ENCODE measurements around the gene OR52E4. TPM values are rescaled to one million over a fixed set of nuclear protein-coding genes. Genes with fewer than 3 reads are reported as not detected.
A peak's percentile ranks its signal among the peaks of the same experiment; 100 is the strongest.

Gene OR52E4
- total and polyA plus RNA-seq, 5 experiments from 2014 or later: not detected

- Mint-ChIP-seq H3K27ac (no peak overlapping the region), H3K36me3 (no peaks in the 10 kb centered on the region), H3K9me3 (no peaks in the 10 kb centered on the region), H3K27me3 (peaks cover 5 to 47% (median 13%) of the 10 kb centered on the region in 5 donors), H3K4me3 (no peak overlapping the region), H3K4me1 (no peaks in the 10 kb centered on the region)
- DNase-seq (no peak), ATAC-seq (no peak)
- POLR2A ChIA-PET: no interaction called here
Measured at GRCh38 chr11:5887661-5888060, 7.2 kb downstream of the OR52E4 start.

- Mint-ChIP-seq H3K4me1 (no peaks in the 10 kb centered on the region), H3K4me3 (no peak overlapping the region), H3K9me3 (no peaks in the 10 kb centered on the region), H3K36me3 (no peaks in the 10 kb centered on the region), H3K27ac (no peak overlapping the region), H3K27me3 (peaks cover 3 to 28% (median 8%) of the 10 kb centered on the region in 5 donors)
- no peak for ATAC-seq
- POLR2A ChIA-PET: no interaction called here
- DNase-seq: peak in 2 of 10 donors; percentile 1 to 9
Measured at GRCh38 chr11:5891216-5891800, 10.9 kb downstream of the OR52E4 start.

- Mint-ChIP-seq H3K4me3 (no peak within 1 kb of the TSS), H3K27me3 (peaks cover 3 to 15% (median 6%) of the 10 kb centered on the region in 5 donors), H3K4me1 (no peaks in the 10 kb centered on the region), H3K36me3 (no peaks in the 10 kb centered on the region), H3K27ac (no peak within 1 kb of the TSS), H3K9me3 (no peaks in the 10 kb centered on the region)
- ATAC-seq (no peak), DNase-seq (no peak)
- POLR2A ChIA-PET: no interaction called here
Measured at GRCh38 chr11:5892908-5893307, 12.5 kb downstream of the OR52E4 start, which contains the start of gene OR52E5. OR52E5 (plus strand) TSS chr11:5893208; CDS start chr11:5900777, 7,569 bp downstream.

DNA sequence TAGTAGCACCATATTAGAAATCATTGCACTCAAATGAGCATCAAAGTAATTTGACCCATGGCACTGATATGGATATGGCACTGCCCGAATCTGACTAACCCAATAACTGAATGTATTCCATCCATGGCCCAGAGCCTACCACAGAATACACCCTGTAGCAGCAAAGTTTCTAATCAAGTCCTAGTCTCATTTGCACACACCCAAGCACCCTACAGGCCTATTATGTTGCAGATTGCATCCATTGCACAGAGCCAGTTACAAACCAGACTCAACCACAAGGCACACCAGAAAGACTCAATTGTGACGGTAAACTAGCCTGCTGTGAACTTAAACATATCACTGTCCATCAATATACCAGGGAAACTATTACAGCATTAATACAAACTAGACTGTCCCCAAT, 19.1 kb downstream of the OR52E4 start:
- Mint-ChIP-seq H3K36me3 (no peaks in the 10 kb centered on the region), H3K27me3 (peaks cover 0 to 16% (median 0%) of the 10 kb centered on the region in 5 donors), H3K4me3 (no peak overlapping the region), H3K9me3 (no peaks in the 10 kb centered on the region), H3K27ac (no peak overlapping the region), H3K4me1 (no peaks in the 10 kb centered on the region)
- POLR2A ChIA-PET: no interaction called here
- no peak for DNase-seq
- ATAC-seq: no peak

DNA sequence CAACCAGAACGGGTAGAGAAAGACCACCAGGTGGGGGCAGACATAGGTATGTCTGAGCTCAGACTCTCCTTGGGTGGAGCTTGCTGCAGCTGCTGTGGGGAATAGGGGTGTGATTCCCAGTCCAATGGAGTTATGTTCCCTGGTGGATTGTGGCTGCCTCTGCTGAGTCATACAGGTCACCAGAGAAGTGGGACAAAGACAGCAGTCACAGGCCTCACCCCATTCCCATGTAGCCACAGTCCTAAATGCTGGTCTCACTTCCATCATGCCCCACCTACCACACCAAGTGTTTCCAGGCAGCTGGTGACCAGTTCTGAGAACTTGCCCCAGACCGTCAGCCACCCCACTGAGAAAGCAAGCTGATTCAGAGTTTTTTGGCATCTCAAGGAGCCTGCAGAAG, 30.1 kb downstream of the OR52E4 start:
- Mint-ChIP-seq H3K4me1 (no peaks in the 10 kb centered on the region), H3K4me3 (no peak overlapping the region), H3K27ac (no peak overlapping the region), H3K27me3 (peaks cover 21 to 59% (median 22%) of the 10 kb centered on the region in 5 donors), H3K9me3 (peaks cover 0 to 8% (median 3%) of the 10 kb centered on the region in 9 donors), H3K36me3 (peaks cover 0 to 4% (median 0%) of the 10 kb centered on the region in 3 donors)
- ATAC-seq (no peak), DNase-seq (no peak)
- POLR2A ChIA-PET: no interaction called here

GRCh38 chr11:5922749-5923426, 42.5 kb downstream of the OR52E4 start:
- H3K36me3 Mint-ChIP-seq: peaks cover 0 to 16% (median 0%) of the 10 kb centered on the region in 3 donors
- no peak overlapping the region for H3K27ac Mint-ChIP-seq
- DNase-seq: no peak
- H3K27me3 Mint-ChIP-seq: peaks cover 0 to 6% (median 1%) of the 10 kb centered on the region in 5 donors
- ATAC-seq: no peak
- no peaks in the 10 kb centered on the region for H3K4me1 Mint-ChIP-seq
- POLR2A ChIA-PET: no interaction called here
- H3K4me3 Mint-ChIP-seq: no peak overlapping the region
- peaks cover 0 to 43% (median 17%) of the 10 kb centered on the region in 9 donors for H3K9me3 Mint-ChIP-seq

DNA sequence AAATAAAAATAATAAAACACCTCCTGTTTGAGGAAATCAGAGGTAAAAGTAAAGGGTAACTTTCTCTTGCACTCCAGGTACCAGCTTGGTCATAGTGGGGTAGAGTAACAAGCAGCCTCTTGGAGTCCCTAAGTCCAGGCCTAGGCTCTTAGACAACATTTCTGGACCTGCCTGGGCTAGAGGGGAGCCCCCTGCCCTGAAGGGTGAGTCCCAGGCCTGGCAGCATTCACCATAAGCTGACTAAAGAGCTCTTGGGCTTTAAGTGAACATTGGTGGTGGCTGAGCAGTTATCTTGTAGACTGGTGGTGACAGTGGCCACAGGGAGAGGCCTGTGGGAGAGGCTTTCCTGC, 43.0 kb downstream of the OR52E4 start:
- no peak for DNase-seq
- ATAC-seq: no peak
- Mint-ChIP-seq H3K27me3 (peaks cover 0 to 10% (median 1%) of the 10 kb centered on the region in 5 donors), H3K9me3 (peaks cover 4 to 47% (median 16%) of the 10 kb centered on the region in 9 donors), H3K36me3 (peaks cover 0 to 15% (median 0%) of the 10 kb centered on the region in 3 donors), H3K4me1 (no peaks in the 10 kb centered on the region), H3K4me3 (no peak overlapping the region), H3K27ac (no peak overlapping the region)
- POLR2A ChIA-PET: no interaction called here

DNA sequence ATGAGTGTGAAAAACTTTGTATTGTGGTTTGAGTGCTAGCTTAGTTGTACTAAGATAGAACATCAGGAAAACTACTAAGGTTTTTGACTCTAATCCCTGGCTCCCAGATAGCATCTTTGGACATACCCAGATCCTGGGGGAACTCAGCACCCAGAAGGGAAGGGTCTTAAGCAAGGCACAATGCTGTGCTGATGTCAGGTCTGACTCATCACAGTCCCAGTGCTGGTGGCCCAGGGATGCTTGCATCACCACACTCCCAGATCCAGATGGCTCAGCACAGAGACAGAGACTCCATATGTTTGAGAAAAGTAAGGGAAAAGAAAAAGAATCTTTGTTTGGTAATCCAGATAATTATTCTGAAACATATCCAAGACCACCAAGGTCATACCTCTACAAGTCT, 43.4 kb downstream of the OR52E4 start:
- Mint-ChIP-seq H3K36me3 (peaks cover 0 to 13% (median 0%) of the 10 kb centered on the region in 3 donors), H3K4me3 (no peak overlapping the region), H3K27me3 (peaks cover 0 to 14% (median 1%) of the 10 kb centered on the region in 5 donors), H3K9me3 (peaks cover 4 to 48% (median 17%) of the 10 kb centered on the region in 9 donors), H3K4me1 (no peaks in the 10 kb centered on the region), H3K27ac (no peak overlapping the region)
- POLR2A ChIA-PET: no interaction called here
- no peak for DNase-seq
- no peak for ATAC-seq

DNA sequence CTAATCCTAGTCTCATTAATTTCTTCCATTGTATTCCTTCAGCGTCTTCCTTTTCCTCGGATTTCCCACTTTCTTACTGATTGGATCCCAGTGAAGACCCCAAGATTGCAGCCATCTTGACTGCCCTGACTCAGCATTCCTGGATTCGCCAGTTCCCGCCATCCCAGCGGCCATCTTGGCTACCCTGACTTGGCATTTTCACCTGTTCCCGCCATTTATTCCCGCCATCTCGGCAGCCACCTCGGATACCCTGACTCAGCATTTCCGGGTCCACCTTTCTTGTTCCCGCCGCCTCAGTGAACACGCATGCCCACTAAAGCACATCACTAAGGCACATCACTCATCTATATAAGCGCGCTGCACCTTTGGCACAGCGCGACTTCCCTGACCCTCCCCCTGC, 47.8 kb downstream of the OR52E4 start:
- peaks cover 0 to 3% (median 0%) of the 10 kb centered on the region in 4 donors for H3K4me1 Mint-ChIP-seq
- DNase-seq (no peak), ATAC-seq (no peak)
- H3K27me3 Mint-ChIP-seq: peaks cover 0 to 25% (median 0%) of the 10 kb centered on the region in 5 donors
- POLR2A ChIA-PET: no interaction called here
- peaks cover 2 to 57% (median 27%) of the 10 kb centered on the region in 9 donors for H3K9me3 Mint-ChIP-seq
- H3K4me3 Mint-ChIP-seq: no peak overlapping the region
- no peak overlapping the region for H3K27ac Mint-ChIP-seq
- H3K36me3 Mint-ChIP-seq: peaks cover 0 to 13% (median 0%) of the 10 kb centered on the region in 3 donors

DNA sequence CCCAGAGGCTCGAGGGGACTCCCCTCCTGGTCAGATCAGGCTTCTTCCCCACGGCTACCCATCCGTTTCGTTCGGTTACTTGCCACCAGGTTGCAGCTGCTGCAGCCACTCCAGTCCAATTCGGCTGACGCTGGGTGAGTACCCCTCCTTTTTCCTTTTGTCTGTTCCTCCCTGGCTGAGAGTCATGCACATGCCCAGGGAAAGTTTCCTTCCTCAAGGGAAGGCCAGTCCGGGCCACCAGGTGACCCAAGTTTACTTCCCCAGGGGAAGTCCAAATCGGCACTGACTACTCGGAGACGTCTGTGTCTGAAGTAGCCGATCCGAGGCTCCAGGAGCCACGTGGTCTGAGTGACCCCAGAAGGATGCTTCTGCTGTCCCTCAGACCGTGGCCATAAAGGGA, 48.4 kb downstream of the OR52E4 start:
- ATAC-seq (no peak), DNase-seq (no peak)
- no peak overlapping the region for H3K4me3 Mint-ChIP-seq
- peaks cover 0 to 5% (median 0%) of the 10 kb centered on the region in 4 donors for H3K4me1 Mint-ChIP-seq
- no peak overlapping the region for H3K27ac Mint-ChIP-seq
- peaks cover 0 to 13% (median 0%) of the 10 kb centered on the region in 3 donors for H3K36me3 Mint-ChIP-seq
- POLR2A ChIA-PET: no interaction called here
- peaks cover 0 to 28% (median 0%) of the 10 kb centered on the region in 5 donors for H3K27me3 Mint-ChIP-seq
- H3K9me3 Mint-ChIP-seq: peaks cover 2 to 59% (median 27%) of the 10 kb centered on the region in 9 donors

DNA sequence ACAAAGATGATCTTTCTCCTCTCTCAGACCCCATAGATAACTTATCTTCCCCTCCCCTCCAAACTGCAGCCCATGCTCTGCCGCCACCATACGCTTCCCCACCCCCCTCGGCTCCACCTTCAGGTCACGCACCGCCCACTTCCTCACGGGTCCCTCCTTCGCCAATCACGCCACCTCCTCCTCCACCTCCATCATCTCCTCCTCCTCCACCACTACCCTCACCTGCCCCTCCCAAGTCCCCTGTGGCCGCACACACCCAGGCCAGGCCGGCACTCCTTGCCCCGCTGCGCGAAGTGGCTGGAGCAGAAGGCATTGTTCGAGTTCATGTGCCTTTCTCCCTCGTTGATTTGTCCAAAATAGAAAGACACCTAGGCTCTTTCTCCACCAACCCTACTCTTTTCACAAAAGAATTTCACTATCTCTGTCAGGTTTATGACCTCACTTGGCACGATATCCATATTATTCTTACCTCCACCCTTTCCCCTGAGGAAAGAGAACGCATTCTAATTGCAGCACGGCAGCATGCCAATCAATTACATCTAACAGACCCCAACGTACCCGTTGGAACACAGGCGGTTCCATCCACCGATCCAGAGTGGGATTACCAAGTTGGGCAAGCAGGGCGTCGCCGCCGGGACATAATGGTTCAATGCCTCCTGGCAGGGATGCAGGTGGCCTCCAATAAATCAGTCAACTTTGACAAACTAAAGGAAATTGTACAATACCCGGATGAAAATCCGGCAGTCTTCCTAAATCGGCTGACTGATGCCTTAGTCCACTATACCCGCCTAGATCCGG, 49.3 kb downstream of the OR52E4 start:
- peaks cover 0 to 28% (median 0%) of the 10 kb centered on the region in 5 donors for H3K27me3 Mint-ChIP-seq
- H3K4me3 Mint-ChIP-seq: no peak overlapping the region
- H3K9me3 Mint-ChIP-seq: peaks cover 2 to 51% (median 21%) of the 10 kb centered on the region in 9 donors
- no peak for DNase-seq
- no peak overlapping the region for H3K27ac Mint-ChIP-seq
- H3K4me1 Mint-ChIP-seq: peaks cover 0 to 5% (median 0%) of the 10 kb centered on the region in 4 donors
- peaks cover 0 to 7% (median 0%) of the 10 kb centered on the region in 3 donors for H3K36me3 Mint-ChIP-seq
- no peak for ATAC-seq
- POLR2A ChIA-PET: no interaction called here

GRCh38 chr11:5930614-5931013, 50.2 kb downstream of the OR52E4 start:
- H3K4me1 Mint-ChIP-seq: peaks cover 0 to 5% (median 0%) of the 10 kb centered on the region in 4 donors
- peaks cover 0 to 30% (median 1%) of the 10 kb centered on the region in 5 donors for H3K27me3 Mint-ChIP-seq
- no peak for ATAC-seq
- no peak overlapping the region for H3K27ac Mint-ChIP-seq
- peaks cover 0 to 4% (median 0%) of the 10 kb centered on the region in 3 donors for H3K36me3 Mint-ChIP-seq
- no peak overlapping the region for H3K4me3 Mint-ChIP-seq
- POLR2A ChIA-PET: no interaction called here
- H3K9me3 Mint-ChIP-seq: peaks cover 2 to 43% (median 16%) of the 10 kb centered on the region in 9 donors
- DNase-seq: no peak

DNA sequence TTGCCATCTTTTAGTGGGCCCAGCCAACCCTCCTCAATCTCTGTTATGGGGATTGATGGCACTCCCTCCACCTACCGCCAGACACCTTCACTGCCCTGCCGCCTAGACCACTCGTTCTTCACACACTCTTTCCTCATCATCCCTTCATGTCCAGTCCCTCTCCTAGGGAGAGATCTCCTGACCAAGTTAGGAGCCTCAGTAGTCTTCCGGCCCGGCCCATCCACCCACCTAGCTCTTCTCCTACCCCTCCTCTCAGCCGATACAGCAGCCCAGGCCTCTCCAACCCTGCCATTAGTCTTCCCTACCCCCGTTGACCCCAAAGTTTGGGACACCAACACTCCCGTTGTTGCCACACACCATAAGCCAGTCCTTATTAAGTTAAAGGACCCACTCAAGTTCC, 50.6 kb downstream of the OR52E4 start:
- DNase-seq: no peak
- Mint-ChIP-seq H3K27ac (peak overlapping the region in 1 of 10 donors; percentile 13), H3K4me3 (no peak overlapping the region), H3K4me1 (peaks cover 0 to 5% (median 0%) of the 10 kb centered on the region in 4 donors), H3K27me3 (peaks cover 0 to 35% (median 1%) of the 10 kb centered on the region in 5 donors), H3K9me3 (peaks cover 2 to 42% (median 14%) of the 10 kb centered on the region in 9 donors), H3K36me3 (peaks cover 0 to 4% (median 0%) of the 10 kb centered on the region in 3 donors)
- POLR2A ChIA-PET: no interaction called here
- no peak for ATAC-seq

Measured in naive thymus-derived CD8-positive, alpha-beta T cell (primary cell).